ENCODE results near the gene AGBL3.
"Not testable (repeated sequence)": the region's sequence is repeated elsewhere in the genome, so short reads cannot be mapped to it uniquely, and the experiment has no call there.

Gene AGBL3

DNA sequence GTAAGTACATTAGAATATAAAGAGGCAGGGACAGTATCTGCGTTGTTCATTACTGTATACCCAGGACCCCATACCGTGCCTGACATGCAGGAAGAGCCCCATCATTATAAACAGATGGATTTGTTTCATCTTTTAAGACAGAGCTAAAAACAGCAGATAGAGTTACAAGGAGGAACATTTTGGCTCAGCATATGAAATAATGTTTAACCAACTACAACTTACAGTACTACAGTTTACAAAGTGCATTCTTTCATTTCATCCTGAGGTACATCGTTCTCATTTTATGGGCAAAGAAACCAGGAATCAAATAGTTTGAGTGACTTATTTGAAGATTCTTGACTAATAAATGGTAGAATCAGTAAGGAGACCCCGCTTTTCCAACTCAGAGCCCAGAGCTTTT lies 38.1 kb upstream of the AGBL3 start:
- H3K4me3 Mint-ChIP-seq = no peak overlapping the region
- H3K36me3 Mint-ChIP-seq (ENCODE audit: low read depth) = no peaks in the 10 kb centered on the region

DNA sequence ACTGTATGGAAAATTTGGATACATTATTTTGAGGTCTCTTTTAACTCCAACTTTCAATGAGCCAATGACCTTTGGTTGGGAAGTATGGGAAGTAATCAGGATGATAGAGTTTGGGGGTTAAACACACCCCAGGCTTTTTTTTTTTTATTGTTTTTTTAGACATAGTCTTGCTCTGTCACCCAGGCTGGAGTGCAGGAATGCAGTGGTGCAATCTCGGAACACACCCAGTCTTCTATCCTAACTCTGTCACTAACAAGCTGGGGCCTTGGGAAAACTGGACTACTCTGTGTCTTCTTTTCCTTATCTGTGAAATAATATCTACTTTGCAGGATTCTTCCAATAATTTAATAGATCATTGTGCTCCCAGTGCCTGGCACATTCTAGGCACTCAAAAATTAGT lies 37.6 kb upstream of the AGBL3 start:
- no peaks in the 10 kb centered on the region for H3K9me3 Mint-ChIP-seq
- H3K27ac Mint-ChIP-seq = no peak overlapping the region
- no peak for DNase-seq (ENCODE audit: low spot score)
- H3K36me3 Mint-ChIP-seq (ENCODE audit: low read depth) = no peaks in the 10 kb centered on the region
- H3K4me3 Mint-ChIP-seq = no peak overlapping the region
- peaks cover 15% of the 10 kb centered on the region for H3K4me1 Mint-ChIP-seq (ENCODE audit: low read depth)
- H3K27me3 Mint-ChIP-seq (ENCODE audit: low read depth) = no peaks in the 10 kb centered on the region

More for the DNA sequence above, 38.1 kb upstream of the AGBL3 start:
- no peak overlapping the region for H3K27ac Mint-ChIP-seq
- H3K27me3 Mint-ChIP-seq (ENCODE audit: low read depth) = no peaks in the 10 kb centered on the region
- no peaks in the 10 kb centered on the region for H3K9me3 Mint-ChIP-seq
- peaks cover 15% of the 10 kb centered on the region for H3K4me1 Mint-ChIP-seq (ENCODE audit: low read depth)
- DNase-seq (ENCODE audit: low spot score) = no peak

DNA sequence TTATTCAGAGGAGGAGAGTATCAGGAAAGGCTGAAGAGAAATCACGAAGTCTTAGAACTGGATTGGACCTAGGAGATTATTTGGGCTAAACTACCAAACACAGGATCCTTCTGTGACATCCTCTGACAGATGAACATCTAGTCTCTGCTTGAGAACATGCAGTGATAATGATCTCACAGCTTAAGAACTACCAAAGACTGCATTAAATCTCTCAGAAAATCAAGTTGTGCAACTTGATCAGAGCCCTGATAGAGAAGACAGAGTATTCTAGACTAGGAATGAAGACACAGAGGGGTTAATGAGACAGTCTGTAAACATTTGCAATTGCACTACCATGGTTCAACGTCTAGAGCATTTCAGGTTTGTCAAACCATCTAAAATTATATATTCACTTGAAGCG lies 37.1 kb upstream of the AGBL3 start:
- H3K36me3 Mint-ChIP-seq (ENCODE audit: low read depth) = no peaks in the 10 kb centered on the region
- peaks cover 14% of the 10 kb centered on the region for H3K4me1 Mint-ChIP-seq (ENCODE audit: low read depth)
- H3K27ac Mint-ChIP-seq = no peak overlapping the region
- no peak overlapping the region for H3K4me3 Mint-ChIP-seq
- H3K9me3 Mint-ChIP-seq = no peaks in the 10 kb centered on the region
- DNase-seq (ENCODE audit: low spot score) = no peak
- no peaks in the 10 kb centered on the region for H3K27me3 Mint-ChIP-seq (ENCODE audit: low read depth)

DNA sequence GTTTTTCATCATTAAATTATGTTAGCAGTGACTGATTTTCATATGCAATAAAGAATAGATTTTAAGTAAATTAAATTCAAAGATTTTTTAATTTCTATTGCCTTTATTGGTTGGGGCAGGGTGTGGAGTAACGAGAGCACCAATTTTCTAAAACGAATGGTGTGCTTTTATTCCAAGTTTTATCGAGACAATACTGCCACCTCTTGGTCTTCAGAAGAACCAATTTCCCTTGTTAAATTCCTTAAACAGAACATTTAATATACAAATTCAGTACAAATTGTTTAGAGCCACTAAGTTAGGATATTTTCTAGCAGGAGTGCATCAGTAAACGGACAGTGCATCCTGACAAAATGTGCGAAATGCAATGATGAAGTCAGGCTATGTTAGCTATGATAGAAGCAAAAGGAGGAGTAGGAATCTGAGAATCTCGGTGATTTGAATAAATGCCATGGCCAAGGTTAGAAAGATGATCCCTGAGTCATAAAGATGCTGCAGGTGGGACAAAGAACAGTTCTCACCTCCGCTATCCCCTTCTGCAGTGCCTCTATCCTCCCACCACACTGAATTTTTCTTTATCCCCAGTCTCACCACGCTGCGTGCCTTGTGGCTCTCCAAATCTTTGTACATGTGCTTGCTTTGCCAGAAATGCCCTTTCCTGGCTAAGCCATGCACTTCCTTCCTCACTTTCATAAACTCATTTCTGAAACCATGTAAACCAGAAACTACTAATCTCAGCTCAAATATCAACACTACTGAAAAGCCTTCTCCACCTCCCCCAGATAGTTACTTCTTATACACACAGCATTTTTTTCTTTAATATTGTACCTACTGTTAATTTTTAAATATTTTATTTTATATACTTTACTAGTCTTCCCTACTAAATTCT lies 31.9 kb upstream of the AGBL3 start:
- H3K9me3 Mint-ChIP-seq = no peaks in the 10 kb centered on the region
- DNase-seq (ENCODE audit: low spot score) = no peak

DNA sequence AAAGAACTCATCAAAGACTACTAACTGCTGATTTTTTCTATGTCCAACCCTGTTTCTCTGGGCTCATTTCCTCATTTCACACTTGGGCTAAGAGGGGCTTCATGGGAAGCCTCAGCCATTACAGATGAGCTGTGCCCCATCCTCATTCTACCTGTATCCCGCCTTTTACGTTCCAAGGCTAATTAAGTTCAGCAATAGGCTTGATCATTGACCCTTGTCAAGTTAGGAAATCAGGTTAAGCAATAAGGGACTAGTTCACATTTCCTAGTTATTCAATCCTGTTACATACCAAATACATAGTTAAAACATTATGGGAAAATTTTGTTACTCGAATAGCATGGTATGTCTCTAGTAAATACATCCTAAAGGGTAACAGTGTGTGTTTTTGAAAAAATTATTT lies 29.3 kb upstream of the AGBL3 start:
- no peak overlapping the region for H3K27ac Mint-ChIP-seq
- no peaks in the 10 kb centered on the region for H3K36me3 Mint-ChIP-seq (ENCODE audit: low read depth)
- H3K4me1 Mint-ChIP-seq (ENCODE audit: low read depth) = peaks cover 4% of the 10 kb centered on the region
- H3K4me3 Mint-ChIP-seq = no peak overlapping the region
- no peaks in the 10 kb centered on the region for H3K27me3 Mint-ChIP-seq (ENCODE audit: low read depth)
- no peak for DNase-seq (ENCODE audit: low spot score)
- H3K9me3 Mint-ChIP-seq = no peaks in the 10 kb centered on the region

More for the DNA sequence above, 31.9 kb upstream of the AGBL3 start:
- H3K27ac Mint-ChIP-seq = no peak overlapping the region
- no peaks in the 10 kb centered on the region for H3K27me3 Mint-ChIP-seq (ENCODE audit: low read depth)
- no peaks in the 10 kb centered on the region for H3K36me3 Mint-ChIP-seq (ENCODE audit: low read depth)
- H3K4me1 Mint-ChIP-seq (ENCODE audit: low read depth) = peaks cover 4% of the 10 kb centered on the region
- no peak overlapping the region for H3K4me3 Mint-ChIP-seq

DNA sequence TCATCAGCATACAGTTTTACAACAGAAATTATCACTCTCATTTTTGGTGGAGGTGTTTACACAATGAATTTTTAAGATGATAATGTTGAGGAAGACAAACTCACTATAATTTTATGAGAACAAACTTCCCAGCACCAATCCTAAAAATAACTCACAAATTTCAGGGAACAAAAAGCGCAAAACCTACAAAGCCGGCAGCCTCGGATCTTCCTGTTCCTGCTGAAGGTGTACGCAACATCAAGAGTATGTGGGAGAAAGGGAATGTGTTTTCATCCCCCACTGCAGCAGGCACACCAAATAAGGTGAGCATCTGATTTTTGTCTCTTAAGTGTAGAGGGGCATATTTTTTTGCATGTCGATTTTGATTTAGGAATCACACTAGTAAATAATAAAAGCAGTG lies 26.5 kb upstream of the AGBL3 start:
- Mint-ChIP-seq H3K27me3 (ENCODE audit: low read depth) (no peaks in the 10 kb centered on the region), H3K9me3 (no peaks in the 10 kb centered on the region), H3K27ac (no peak overlapping the region), H3K4me1 (ENCODE audit: low read depth) (no peaks in the 10 kb centered on the region), H3K36me3 (ENCODE audit: low read depth) (no peaks in the 10 kb centered on the region), H3K4me3 (no peak overlapping the region)
- DNase-seq (ENCODE audit: low spot score) = no peak

DNA sequence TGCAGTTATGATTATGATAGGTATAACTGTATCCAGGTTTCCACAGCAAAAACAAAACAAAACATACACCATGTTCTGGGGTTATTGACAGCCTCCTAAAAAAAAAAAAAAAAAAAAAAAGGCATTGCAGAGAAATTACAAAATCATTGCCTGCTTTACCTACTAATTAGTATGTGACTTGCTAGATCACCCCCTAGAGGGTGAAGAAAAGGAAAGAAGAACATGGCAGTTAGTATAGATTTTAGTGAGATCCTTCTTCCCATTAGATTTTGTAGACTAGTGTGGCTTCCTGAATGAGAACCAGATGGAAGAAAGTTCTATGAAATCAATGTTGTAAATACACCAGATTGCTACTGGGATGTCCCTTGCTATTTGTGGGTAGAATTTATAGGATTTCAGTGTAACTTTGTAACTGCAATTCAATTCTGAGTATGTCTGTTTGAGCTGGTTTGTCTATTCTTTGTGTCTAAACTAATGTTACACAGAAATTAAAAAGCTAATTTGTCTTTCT lies 24.0 kb upstream of the AGBL3 start:
- no peak for DNase-seq (ENCODE audit: low spot score)
- Mint-ChIP-seq H3K27ac (no peak overlapping the region), H3K4me3 (no peak overlapping the region), H3K9me3 (no peaks in the 10 kb centered on the region), H3K36me3 (ENCODE audit: low read depth) (no peaks in the 10 kb centered on the region), H3K4me1 (ENCODE audit: low read depth) (no peaks in the 10 kb centered on the region), H3K27me3 (ENCODE audit: low read depth) (no peaks in the 10 kb centered on the region)

DNA sequence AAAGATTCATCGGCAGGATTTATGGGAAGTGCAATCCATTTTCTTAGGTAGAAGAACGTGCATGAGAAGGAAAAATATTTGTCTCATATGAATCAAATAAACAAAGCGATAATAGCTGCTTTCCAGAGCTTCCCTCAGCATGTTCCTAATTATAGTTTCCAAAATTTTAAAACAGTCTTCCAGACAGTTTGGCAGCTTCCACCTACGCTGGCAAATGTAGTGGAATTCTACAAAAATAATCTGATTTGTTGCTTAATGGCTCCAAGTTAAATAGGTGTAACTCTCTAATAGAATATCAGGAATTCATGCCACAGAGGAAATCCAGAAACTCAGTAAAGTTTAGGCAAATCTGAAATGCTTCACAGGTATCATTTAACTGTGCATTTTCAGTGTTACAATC lies 23.3 kb upstream of the AGBL3 start:
- H3K27me3 Mint-ChIP-seq (ENCODE audit: low read depth) = no peaks in the 10 kb centered on the region
- no peaks in the 10 kb centered on the region for H3K4me1 Mint-ChIP-seq (ENCODE audit: low read depth)
- no peaks in the 10 kb centered on the region for H3K9me3 Mint-ChIP-seq
- no peak overlapping the region for H3K27ac Mint-ChIP-seq
- no peaks in the 10 kb centered on the region for H3K36me3 Mint-ChIP-seq (ENCODE audit: low read depth)
- no peak for DNase-seq (ENCODE audit: low spot score)
- no peak overlapping the region for H3K4me3 Mint-ChIP-seq

DNA sequence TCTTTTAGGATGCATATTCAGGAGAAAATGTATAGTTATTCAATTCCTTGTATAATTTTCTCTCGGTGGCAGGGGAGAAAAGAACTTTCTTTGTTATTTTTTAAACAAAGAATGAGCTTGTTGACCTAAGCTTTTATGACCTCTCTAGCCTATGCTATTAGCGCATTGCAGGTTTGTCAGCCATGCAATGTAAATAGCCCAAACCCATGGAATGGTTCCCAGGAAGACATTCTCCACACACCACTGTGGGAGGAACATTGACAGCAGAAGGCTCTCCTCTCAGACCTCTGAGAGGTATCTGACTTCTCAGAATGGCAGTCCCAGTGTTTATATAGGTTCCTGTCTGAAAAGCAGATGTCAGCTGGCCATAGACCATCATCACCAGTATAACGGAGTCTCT lies 19.6 kb upstream of the AGBL3 start:
- Mint-ChIP-seq H3K4me1 (ENCODE audit: low read depth) (no peaks in the 10 kb centered on the region), H3K4me3 (no peak overlapping the region), H3K9me3 (no peaks in the 10 kb centered on the region)

DNA sequence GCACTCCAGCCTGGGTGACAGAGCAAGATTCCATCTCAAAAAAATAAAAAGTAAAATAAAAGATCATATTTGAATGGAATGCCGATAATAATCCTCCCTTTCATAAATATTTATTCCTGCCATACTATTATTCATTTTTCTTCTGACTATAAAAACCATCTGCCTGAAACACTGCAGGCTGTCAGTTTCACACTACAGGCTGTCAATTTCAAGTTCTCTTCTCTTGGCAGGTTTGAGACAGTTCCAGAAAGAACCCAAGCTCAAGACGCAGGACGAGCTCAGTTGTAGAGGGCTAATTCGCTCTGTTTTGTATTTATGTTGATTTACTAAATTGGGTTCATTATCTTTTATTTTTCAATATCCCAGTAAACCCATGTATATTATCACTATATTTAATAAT lies 18.2 kb upstream of the AGBL3 start:
- peaks cover 7% of the 10 kb centered on the region for H3K27me3 Mint-ChIP-seq (ENCODE audit: low read depth)
- no peak overlapping the region for H3K4me3 Mint-ChIP-seq
- no peaks in the 10 kb centered on the region for H3K9me3 Mint-ChIP-seq
- H3K27ac Mint-ChIP-seq = no peak overlapping the region
- H3K36me3 Mint-ChIP-seq (ENCODE audit: low read depth) = no peaks in the 10 kb centered on the region
- H3K4me1 Mint-ChIP-seq (ENCODE audit: low read depth) = no peaks in the 10 kb centered on the region
- no peak for DNase-seq (ENCODE audit: low spot score)

More for the DNA sequence above, 19.6 kb upstream of the AGBL3 start:
- H3K36me3 Mint-ChIP-seq (ENCODE audit: low read depth) = no peaks in the 10 kb centered on the region
- H3K27ac Mint-ChIP-seq = no peak overlapping the region
- no peaks in the 10 kb centered on the region for H3K27me3 Mint-ChIP-seq (ENCODE audit: low read depth)
- no peak for DNase-seq (ENCODE audit: low spot score)

DNA sequence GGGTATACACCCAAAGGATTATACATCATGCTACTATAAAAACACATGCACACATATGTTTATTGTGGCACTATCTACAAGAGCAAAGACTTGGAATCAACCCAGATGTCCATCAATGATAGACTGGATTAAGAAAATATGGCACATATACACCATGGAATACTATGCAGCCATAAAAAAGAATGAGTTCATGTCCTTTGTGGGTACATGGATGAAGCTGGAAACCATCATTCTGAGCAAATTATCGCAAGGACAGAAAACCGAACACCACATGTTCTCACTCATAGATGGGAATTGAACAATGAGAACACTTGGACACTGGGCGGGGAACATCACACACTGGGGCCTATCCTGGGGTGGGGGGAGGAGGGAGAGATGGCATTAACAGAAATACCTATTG lies 4.7 kb upstream of the AGBL3 start:
- not testable (repeated sequence) for H3K9me3 Mint-ChIP-seq; H3K4me3 Mint-ChIP-seq; H3K36me3 Mint-ChIP-seq (ENCODE audit: low read depth); DNase-seq (ENCODE audit: low spot score); H3K4me1 Mint-ChIP-seq (ENCODE audit: low read depth); H3K27ac Mint-ChIP-seq
- peaks cover 20% of the 10 kb centered on the region for H3K27me3 Mint-ChIP-seq (ENCODE audit: low read depth)

DNA sequence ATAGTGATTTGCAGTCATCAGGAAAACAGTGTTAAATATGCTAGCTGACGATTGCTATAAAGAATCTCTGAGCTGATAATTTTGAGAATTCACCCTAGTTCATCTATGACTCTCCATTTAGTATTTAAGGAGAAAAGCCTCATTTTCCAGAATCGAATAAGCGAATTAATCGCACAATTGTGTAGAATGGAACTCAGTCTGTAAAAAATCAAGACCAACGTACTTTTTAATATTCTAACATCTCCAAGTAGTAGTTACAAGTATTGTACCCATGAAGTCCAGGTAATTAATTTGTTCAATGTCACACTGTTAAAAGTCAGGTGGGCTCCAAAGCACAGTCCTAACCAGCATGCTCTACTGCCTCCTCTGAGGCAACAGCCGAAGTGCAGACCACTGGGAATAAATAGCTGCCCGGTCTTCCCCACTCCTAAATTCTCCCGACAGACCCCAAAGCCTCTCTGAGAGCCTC lies 380 bp upstream of the AGBL3 start:
- peaks cover 13% of the 10 kb centered on the region for H3K4me1 Mint-ChIP-seq (ENCODE audit: low read depth)
- peaks cover 11% of the 10 kb centered on the region for H3K36me3 Mint-ChIP-seq (ENCODE audit: low read depth)

DNA sequence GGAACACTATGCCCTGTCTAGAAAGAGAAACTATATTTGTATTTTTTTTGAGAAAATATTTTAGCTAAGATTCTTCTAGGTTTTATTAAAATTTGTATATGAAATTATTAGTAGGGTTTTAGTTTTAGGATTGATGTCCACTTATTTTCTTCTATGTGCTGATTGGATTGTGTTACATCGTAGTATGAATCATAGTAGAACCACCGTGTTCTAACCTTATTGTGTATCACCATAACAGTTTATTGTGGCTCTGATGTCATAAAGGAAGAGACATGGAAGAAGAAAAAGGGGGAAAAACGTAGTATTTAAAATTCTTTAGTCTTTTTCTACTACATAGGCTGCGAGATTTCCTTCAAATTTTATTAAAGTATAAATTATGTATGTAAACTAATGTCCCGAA lies 1.9 kb downstream of the AGBL3 start:
- H3K27me3 Mint-ChIP-seq (ENCODE audit: low read depth) = no peaks in the 10 kb centered on the region
- peaks cover 21% of the 10 kb centered on the region for H3K36me3 Mint-ChIP-seq (ENCODE audit: low read depth)
- no peak overlapping the region for H3K4me3 Mint-ChIP-seq
- H3K4me1 Mint-ChIP-seq (ENCODE audit: low read depth) = peaks cover 26% of the 10 kb centered on the region
- no peaks in the 10 kb centered on the region for H3K9me3 Mint-ChIP-seq
- H3K27ac Mint-ChIP-seq = no peak overlapping the region
- DNase-seq (ENCODE audit: low spot score) = no peak

More for the DNA sequence above, 380 bp upstream of the AGBL3 start:
- Mint-ChIP-seq H3K9me3 (peaks cover 5% of the 10 kb centered on the region), H3K27me3 (ENCODE audit: low read depth) (no peaks in the 10 kb centered on the region), H3K27ac (peak overlapping the region; percentile 94), H3K4me3 (peak overlapping the region; percentile 98)
- DNase-seq (ENCODE audit: low spot score) = no peak

DNA sequence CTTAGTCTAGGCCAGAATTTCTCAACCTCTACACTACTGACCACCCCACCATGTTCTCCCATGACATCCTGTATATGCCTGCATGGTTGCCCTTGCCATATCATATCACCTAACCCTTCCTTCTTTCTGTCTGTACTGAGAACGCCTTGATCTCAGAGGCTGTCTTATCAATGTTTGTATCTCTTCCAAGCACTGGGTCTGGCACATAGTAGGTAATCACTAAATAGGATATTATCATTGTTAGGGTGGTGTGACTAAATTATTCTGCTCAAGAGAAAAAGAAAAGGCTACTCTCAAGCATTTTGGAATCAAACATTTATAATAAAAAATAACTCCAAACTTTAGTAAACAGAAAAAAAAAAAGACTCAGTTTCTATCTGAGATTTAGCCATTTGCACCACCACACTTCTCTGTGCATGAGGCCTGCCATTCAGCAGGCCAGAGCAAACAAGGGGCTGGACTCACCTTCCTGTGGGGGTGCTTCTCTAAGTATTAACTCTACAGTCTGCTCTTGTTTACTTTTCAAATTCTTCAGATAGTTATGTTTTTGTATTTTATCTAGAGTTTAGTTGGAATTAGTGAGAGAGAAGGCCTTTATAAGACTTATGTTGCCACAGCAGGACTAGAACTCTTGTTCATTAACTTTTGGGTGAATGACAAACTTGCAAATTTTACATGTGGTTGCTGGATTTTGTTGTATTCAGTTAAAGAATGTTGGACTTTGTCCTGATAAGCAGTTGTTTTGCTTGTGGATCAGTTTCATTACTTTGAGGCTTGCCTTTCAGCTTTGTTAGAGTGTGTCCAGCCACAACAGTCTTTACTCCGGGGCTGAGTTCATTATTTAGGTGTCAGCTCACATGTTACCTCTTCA lies 5.4 kb downstream of the AGBL3 start:
- no peak overlapping the region for H3K4me3 Mint-ChIP-seq
- H3K36me3 Mint-ChIP-seq (ENCODE audit: low read depth) = peaks cover 32% of the 10 kb centered on the region
- no peaks in the 10 kb centered on the region for H3K9me3 Mint-ChIP-seq
- H3K27ac Mint-ChIP-seq = no peak overlapping the region
- H3K4me1 Mint-ChIP-seq (ENCODE audit: low read depth) = peaks cover 37% of the 10 kb centered on the region
- DNase-seq (ENCODE audit: low spot score) = no peak
- no peaks in the 10 kb centered on the region for H3K27me3 Mint-ChIP-seq (ENCODE audit: low read depth)
